HepG2 (cell line): ENCODE data around the gene SDR39U1. TPM values are rescaled to one million over a fixed set of nuclear protein-coding genes. Genes with fewer than 3 reads are reported as not detected.

Source experiments
- AGO1 ChIP-seq: fragments of 200-400 bp; formaldehyde crosslinking; IDR thresholded peaks from 2 replicates; pipeline ENCODE4 v1.6.1; 2017; ENCODE audit warnings: mild to moderate bottlenecking, low read depth, low read length, moderate library complexity; ENCODE audit not compliant: poor library complexity, severe bottlenecking
- CENPBD1 ChIP-seq: sonication (generic); formaldehyde crosslinking; IDR thresholded peaks from 2 replicates; pipeline ENCODE4 v1.8.0; 2022; ENCODE audit warnings: missing genetic modification reagents, low read depth, mild to moderate bottlenecking, borderline replicate concordance
- HNF4A ChIP-seq: sonication (generic); formaldehyde crosslinking; IDR thresholded peaks from 2 replicates; pipeline ENCODE4 v1.4.0; 2020; ENCODE audit warnings: missing genetic modification reagents
- MED13 ChIP-seq: sonication (generic); formaldehyde crosslinking; IDR thresholded peaks from 2 replicates; pipeline ENCODE4 v1.5.0; 2020; ENCODE audit warnings: missing genetic modification reagents
- PRDM15 ChIP-seq: sonication (generic); formaldehyde crosslinking; IDR thresholded peaks from 2 replicates; pipeline ENCODE4 v1.4.0; 2020; ENCODE audit warnings: missing genetic modification reagents
- SALL2 ChIP-seq: sonication (generic); formaldehyde crosslinking; IDR thresholded peaks from 2 replicates; pipeline ENCODE4 v1.8.1; 2023; ENCODE audit warnings: mild to moderate bottlenecking, missing genetic modification reagents, inconsistent platforms
- TCF7 ChIP-seq: sonication (generic); IDR thresholded peaks from 2 replicates; pipeline ENCODE4 v1.6.1; 2016; ENCODE audit warnings: antibody characterized with exemption, low read depth
- UBTF ChIP-seq: sonication (generic); formaldehyde crosslinking; IDR thresholded peaks from 2 replicates; pipeline ENCODE4 v1.4.0; 2020; ENCODE audit warnings: mild to moderate bottlenecking, missing genetic modification reagents
- YEATS2 ChIP-seq: sonication (generic); formaldehyde crosslinking; IDR thresholded peaks from 2 replicates; pipeline ENCODE4 v1.4.0; 2020; ENCODE audit warnings: missing genetic modification reagents, borderline replicate concordance
- ZBTB40 ChIP-seq, 2 experiments: fragments of 450-650 bp in 1 of 2; sonication (generic) in 1 of 2; formaldehyde crosslinking in 1 of 2; IDR thresholded peaks; 2 replicates each; pipeline versions ENCODE4 v1.6.1 to v1.8.0; 2016 to 2022; ENCODE audit warnings: antibody characterized with exemption in 1 of 2, mild to moderate bottlenecking in 1 of 2, missing genetic modification reagents in 1 of 2
- ZNF235 ChIP-seq: sonication (generic); formaldehyde crosslinking; IDR thresholded peaks from 2 replicates; pipeline ENCODE4 v1.8.1; 2023; ENCODE audit warnings: mild to moderate bottlenecking, missing genetic modification reagents, borderline replicate concordance
- ZNF777 ChIP-seq: sonication (generic); formaldehyde crosslinking; IDR thresholded peaks from 2 replicates; pipeline ENCODE4 v1.4.0; 2020; ENCODE audit warnings: missing genetic modification reagents
- polyA plus RNA-seq, 8 experiments: library from polyadenylated mRNA; depleted of rRNA in 3 of 8; stranded (reverse) in 7 of 8; unstranded in 1 of 8; fragments of >200 nt; fragmentation: Illumina TruSeq in 4 of 8; extraction: Trizol in 4 of 8; gene quantifications; 2 replicates each; pipeline versions ENCODE4 v1.2.1 to v1.2.3, GENCODE V29; 2011 to 2016; ENCODE audit warnings: low read depth in 4 of 8, missing spikeins in 1 of 8, mixed read lengths in 1 of 8; ENCODE audit not compliant: insufficient read depth in 1 of 8
- total RNA-seq, 5 experiments: library from RNA; depleted of rRNA; stranded (reverse); fragments of >200 nt; fragmentation: Illumina TruSeq; extraction: Trizol; gene quantifications; 2 replicates each; pipeline ENCODE4 v1.2.3, GENCODE V29; 2016; ENCODE audit warnings: low read depth in 1 of 5

SDR39U1 gene
- total and polyA plus RNA-seq, 2 of the 13 experiments (the other 11 are each of a cell fraction or from before 2014, with no cell fraction given), result 34.4 to 129 TPM

GRCh38 chr14:24426912-24427536, 15.6 kb downstream of the SDR39U1 start (continued):
- no peak for TF ChIP-seq ZBTB40 (IDR thresholded peaks at IDR 0.05)
- peak; percentile 52; the same call in 1 of the 2 replicates for TF ChIP-seq ZBTB40 (CRISPR knock-in tag; IDR thresholded peaks at IDR 0.05)
- no peak for TF ChIP-seq AGO1
- TF ChIP-seq HNF4A, result peak; percentile 98
- TF ChIP-seq YEATS2 (CRISPR knock-in tag), result peak; percentile 61; the same call in 1 of the 2 replicates
- TF ChIP-seq ZNF235 (CRISPR knock-in tag), result no peak
- peak; percentile 75 for TF ChIP-seq UBTF (CRISPR knock-in tag)
- no peak for TF ChIP-seq CENPBD1 (CRISPR knock-in tag)
- 0 out of 2 replicates have a peak, but pooled peaks have one; percentile 1 for TF ChIP-seq PRDM15 (CRISPR knock-in tag)
- no peak for TF ChIP-seq MED13 (CRISPR knock-in tag)
- peak; percentile 80 for TF ChIP-seq TCF7
- no peak for TF ChIP-seq SALL2 (CRISPR knock-in tag)
- peak; percentile 43; the same call in 1 of the 2 replicates for TF ChIP-seq ZNF777
